PC-9 (cell line): ENCODE data around the gene ARHGAP18.

Experiments
- EZH2 ChIP-seq: fragments of 200-600 bp; sonication (generic); IDR thresholded peaks from 2 replicates; pipeline ENCODE4 v1.8.0; 2017; ENCODE audit warnings: antibody characterized with exemption, low read depth
- TF ChIP-seq, protein P1 (sequence below): fragments of 200-600 bp; sonication (generic); conservative IDR thresholded peaks from 2 replicates; pipeline ENCODE4 v1.6.1; 2017; ENCODE audit warnings: mixed run types, antibody characterized with exemption, mild to moderate bottlenecking, moderate library complexity

DNA sequence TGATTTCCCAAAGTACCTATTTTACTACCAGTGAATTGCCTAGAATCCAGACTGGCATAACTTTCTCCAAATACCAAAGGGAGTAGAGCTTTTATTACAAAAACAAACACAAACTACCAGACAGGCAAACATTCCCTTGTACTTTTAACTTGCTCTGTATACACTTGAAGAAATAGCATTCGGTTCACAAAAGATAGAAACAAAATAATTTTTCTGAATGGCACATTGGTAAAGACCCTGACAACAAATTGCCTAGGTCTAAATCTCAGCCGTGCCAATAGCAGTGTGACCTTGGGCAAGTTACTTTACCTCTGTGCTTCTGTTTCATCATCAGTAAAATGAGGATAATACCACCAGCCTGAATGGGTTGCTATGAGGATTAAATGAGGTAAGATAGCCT lies 15.9 kb downstream of the ARHGAP18 start:
- TF ChIP-seq, protein P1, sequence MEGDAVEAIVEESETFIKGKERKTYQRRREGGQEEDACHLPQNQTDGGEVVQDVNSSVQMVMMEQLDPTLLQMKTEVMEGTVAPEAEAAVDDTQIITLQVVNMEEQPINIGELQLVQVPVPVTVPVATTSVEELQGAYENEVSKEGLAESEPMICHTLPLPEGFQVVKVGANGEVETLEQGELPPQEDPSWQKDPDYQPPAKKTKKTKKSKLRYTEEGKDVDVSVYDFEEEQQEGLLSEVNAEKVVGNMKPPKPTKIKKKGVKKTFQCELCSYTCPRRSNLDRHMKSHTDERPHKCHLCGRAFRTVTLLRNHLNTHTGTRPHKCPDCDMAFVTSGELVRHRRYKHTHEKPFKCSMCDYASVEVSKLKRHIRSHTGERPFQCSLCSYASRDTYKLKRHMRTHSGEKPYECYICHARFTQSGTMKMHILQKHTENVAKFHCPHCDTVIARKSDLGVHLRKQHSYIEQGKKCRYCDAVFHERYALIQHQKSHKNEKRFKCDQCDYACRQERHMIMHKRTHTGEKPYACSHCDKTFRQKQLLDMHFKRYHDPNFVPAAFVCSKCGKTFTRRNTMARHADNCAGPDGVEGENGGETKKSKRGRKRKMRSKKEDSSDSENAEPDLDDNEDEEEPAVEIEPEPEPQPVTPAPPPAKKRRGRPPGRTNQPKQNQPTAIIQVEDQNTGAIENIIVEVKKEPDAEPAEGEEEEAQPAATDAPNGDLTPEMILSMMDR: no peak
- no peak for TF ChIP-seq EZH2
